Mesothelial cell of epicardium (in vitro differentiated cells): ENCODE data around the gene MIB2. TPM values are rescaled to one million over a fixed set of nuclear protein-coding genes. Genes with fewer than 3 reads are reported as not detected.
A peak's percentile ranks its signal among the peaks of the same experiment; 100 is the strongest.

Experiments
- DNase-seq, 2 experiments: peaks; one replicate each; pipeline ENCODE4 v3.0.0; 2021; ENCODE audit warnings: low spot score in 2 of 2; ENCODE audit not compliant: unreplicated experiment in 2 of 2
- H3K27ac Mint-ChIP-seq: 2 replicates; pipeline ENCODE4 v1.8.0; 2021; ENCODE audit warnings: mixed read lengths
- H3K27me3 Mint-ChIP-seq: 2 replicates; pipeline ENCODE4 v1.8.0; 2021; ENCODE audit warnings: low read depth, mixed read lengths
- H3K36me3 Mint-ChIP-seq: 2 replicates; pipeline ENCODE4 v1.8.0; 2021; ENCODE audit warnings: mixed read lengths
- H3K4me1 Mint-ChIP-seq: 2 replicates; pipeline ENCODE4 v1.8.0; 2021; ENCODE audit warnings: mixed read lengths
- H3K4me3 Mint-ChIP-seq: 2 replicates; pipeline ENCODE4 v1.8.0; 2021; ENCODE audit warnings: mild to moderate bottlenecking, moderate library complexity, mixed read lengths
- H3K9me3 Mint-ChIP-seq: 2 replicates; pipeline ENCODE4 v1.8.0; 2021; ENCODE audit warnings: mixed read lengths
- CTCF ChIP-seq: fragments of 200-600 bp; sonication (generic); IDR thresholded peaks from one replicate; pipeline ENCODE4 v1.5.0; 2021; ENCODE audit warnings: antibody characterized with exemption; ENCODE audit not compliant: unreplicated experiment
- total RNA-seq: library from RNA; stranded (reverse); gene quantifications from 3 replicates; pipeline ENCODE4 v1.2.1, GENCODE V29; 2021

The MIB2 gene
- total RNA-seq, 1 donor from 2014 or later: 117 TPM

DNA sequence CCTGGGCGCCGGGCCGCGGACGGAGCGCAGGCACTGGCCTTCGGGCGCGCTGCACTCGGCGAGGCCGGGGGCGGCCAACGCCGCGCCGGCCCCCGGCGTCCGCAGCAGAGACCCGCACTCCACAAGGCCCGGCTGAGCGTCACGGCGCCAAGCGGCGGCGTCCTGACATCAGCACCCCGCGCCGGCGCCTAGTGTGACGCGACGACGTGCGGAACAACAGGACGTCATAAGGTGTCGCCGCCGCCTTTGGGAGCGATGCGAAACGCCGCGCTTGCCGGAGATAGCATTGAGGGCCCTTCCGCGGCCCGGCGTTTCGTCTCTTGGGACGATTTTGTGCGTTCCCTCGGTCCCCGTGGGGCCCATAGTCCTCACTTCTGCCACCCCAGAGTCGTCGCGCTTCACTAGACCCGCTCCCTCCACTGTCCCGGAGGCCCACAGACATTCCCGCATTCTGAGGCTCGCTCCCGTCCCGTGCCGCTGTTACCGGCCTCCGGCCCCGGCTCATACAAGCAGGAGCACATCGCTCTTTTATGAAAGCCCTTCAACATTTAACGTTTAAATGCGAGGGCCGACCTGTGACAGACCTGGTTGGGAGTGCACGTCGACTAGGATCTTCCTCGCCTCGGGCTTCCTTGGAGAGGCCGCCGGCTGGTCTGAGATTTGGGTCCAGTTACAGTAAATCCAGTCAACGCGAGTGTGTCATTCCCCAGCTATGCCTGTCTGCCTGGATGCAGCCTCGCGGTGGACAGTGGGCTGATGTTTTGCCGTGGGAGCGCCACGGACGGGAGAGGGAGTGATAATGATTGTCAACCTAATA is 40.4 kb upstream of the MIB2 start, which contains the start of gene SSU72:
SSU72 (minus strand) TSS at position 143 of the 817 bp plus-strand sequence. CDS start 306 bp downstream, outside the sequence.
- peak within 1 kb of the TSS; percentile 99 for H3K27ac Mint-ChIP-seq
- H3K36me3 Mint-ChIP-seq: peaks cover 5% of the 10 kb centered on the region
- H3K27me3 Mint-ChIP-seq: peaks cover 15% of the 10 kb centered on the region
- H3K4me1 Mint-ChIP-seq: peaks cover 23% of the 10 kb centered on the region
- H3K4me3 Mint-ChIP-seq: peak within 1 kb of the TSS; percentile 95
- H3K9me3 Mint-ChIP-seq: no peaks in the 10 kb centered on the region
- TF ChIP-seq CTCF: no peak
- DNase-seq: peak; percentile 92 to 96

DNA sequence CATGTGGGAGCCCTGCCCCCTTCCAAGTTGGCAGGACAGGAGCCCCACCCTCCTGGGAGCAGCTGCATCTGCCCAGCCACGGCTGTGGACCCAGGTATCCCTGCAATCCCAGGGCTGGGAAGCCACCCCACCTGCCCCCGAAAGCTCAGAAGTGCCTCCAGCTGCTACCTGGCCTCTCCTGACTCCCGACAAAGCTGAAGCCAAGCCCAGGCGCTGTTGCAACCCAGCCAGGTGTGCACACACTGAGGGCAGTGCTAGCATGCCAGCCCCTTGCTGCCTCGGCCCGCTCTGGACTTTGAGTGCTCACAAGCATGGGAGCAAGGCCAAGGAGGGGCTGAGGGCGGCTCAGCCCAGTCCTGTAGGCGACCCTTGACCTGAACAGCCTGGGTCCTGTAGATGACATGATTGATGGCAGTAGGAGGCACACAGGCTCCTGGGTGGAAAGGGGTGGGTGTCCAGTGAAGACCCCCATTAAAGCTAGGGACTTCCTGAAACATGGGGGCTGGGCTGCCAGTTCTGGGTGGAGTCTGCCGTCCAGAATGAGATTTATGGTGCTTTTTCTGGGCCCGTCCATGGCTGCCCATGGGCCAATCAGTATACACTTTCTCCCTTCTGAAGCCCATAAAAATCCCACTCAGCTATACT is 37.8 kb upstream of the MIB2 start:
- H3K36me3 Mint-ChIP-seq: no peaks in the 10 kb centered on the region
- TF ChIP-seq CTCF: no peak
- H3K27ac Mint-ChIP-seq: no peak overlapping the region
- no peaks in the 10 kb centered on the region for H3K9me3 Mint-ChIP-seq
- peaks cover 18% of the 10 kb centered on the region for H3K4me1 Mint-ChIP-seq
- no peak overlapping the region for H3K4me3 Mint-ChIP-seq
- DNase-seq: no peak
- H3K27me3 Mint-ChIP-seq: peaks cover 35% of the 10 kb centered on the region

- no peak for TF ChIP-seq CTCF
- H3K27me3 Mint-ChIP-seq: peaks cover 45% of the 10 kb centered on the region
- no peaks in the 10 kb centered on the region for H3K36me3 Mint-ChIP-seq
Observed at GRCh38 chr1:1578371-1578940, 36.8 kb upstream of the MIB2 start.

DNA sequence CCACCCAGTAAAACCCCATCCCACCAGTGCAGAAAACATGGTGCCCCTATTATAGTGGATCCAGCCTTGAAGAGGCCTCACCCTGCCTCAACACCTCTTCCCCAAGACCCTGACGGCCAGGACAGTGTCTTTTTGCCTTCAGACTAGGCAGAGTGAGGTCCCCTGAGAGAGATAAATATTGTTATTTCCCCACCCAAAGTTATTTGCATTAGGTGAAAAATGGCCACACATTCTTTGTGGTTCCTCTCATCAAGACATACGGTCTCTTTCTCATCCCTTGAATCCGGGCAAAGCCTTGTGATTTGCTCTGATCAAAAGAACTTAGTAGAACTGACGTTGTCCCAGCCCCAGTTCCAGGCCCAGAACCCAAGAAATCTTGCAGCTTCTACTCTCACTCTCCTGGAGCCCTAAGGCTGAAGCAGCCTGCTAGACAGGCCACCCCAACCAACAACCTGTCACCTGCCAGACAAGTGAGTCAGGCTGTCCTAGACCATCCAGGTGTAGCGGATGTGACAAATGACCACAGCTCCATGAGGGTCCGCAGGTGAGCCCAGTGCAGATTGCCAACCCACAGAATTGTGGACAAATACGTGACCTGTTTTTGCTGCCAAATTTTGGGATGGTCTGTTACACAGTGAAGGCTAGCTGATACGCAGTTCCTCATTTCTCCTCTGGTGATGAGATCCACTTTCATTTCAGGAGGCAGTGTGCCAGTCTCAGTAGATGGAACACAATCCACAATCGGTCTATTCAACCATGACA is 32.5 kb upstream of the MIB2 start:
- Mint-ChIP-seq H3K4me1 (no peaks in the 10 kb centered on the region), H3K27me3 (peaks cover 69% of the 10 kb centered on the region), H3K9me3 (no peaks in the 10 kb centered on the region), H3K36me3 (no peaks in the 10 kb centered on the region), H3K27ac (no peak overlapping the region), H3K4me3 (no peak overlapping the region)
- no peak for TF ChIP-seq CTCF
- DNase-seq: no peak

More at GRCh38 chr1:1578371-1578940, 36.8 kb upstream of the MIB2 start:
- no peak for DNase-seq
- Mint-ChIP-seq H3K27ac (no peak overlapping the region), H3K4me3 (no peak overlapping the region), H3K4me1 (peaks cover 14% of the 10 kb centered on the region), H3K9me3 (no peaks in the 10 kb centered on the region)

- no peak for DNase-seq
- Mint-ChIP-seq H3K4me1 (no peaks in the 10 kb centered on the region), H3K36me3 (no peaks in the 10 kb centered on the region), H3K4me3 (no peak overlapping the region), H3K9me3 (no peaks in the 10 kb centered on the region), H3K27me3 (peaks cover 66% of the 10 kb centered on the region), H3K27ac (no peak overlapping the region)
- TF ChIP-seq CTCF: no peak
Observed at GRCh38 chr1:1583347-1584010, 31.8 kb upstream of the MIB2 start.
